GM12878 (cell line): ENCODE data around the gene GRB10. TPM values are rescaled to one million over a fixed set of nuclear protein-coding genes. Genes with fewer than 3 reads are reported as not detected.

Experiments
- ATAC-seq: fragments of 200-7000 bp; cut with Tn5 transposase; 3 replicates; pipeline ENCODE4 v1.9.1; 2020; ENCODE audit warnings: mild to moderate bottlenecking, moderate library complexity
- BruUV-seq: library from RNA; stranded (reverse); fragments of 400-500 nt; replicated peaks from 2 replicates; lab custom pipeline; 2021; lab: Mats Ljungman, UMichigan
- CTCF ChIA-PET: fragments of 300-600 bp; sonication (Branson Sonifier 250); formaldehyde crosslinking; extraction: SDS; loops from one replicate; lab custom pipeline; 2021; ENCODE audit warnings: inconsistent platforms; lab: Yijun Ruan, JAX
- POLR2A ChIA-PET: fragments of 350-600 bp; formaldehyde crosslinking; extraction: SDS; loops from one replicate; lab custom pipeline; 2021; ENCODE audit warnings: inconsistent platforms; lab: Charles Lee
- RAD21 ChIA-PET: fragments of 300-600 bp; sonication (Branson Sonifier 250); formaldehyde crosslinking; loops from one replicate; lab custom pipeline; 2023; ENCODE audit warnings: antibody characterized with exemption; ENCODE audit not compliant: unreplicated experiment; lab: Charles Lee
- SMC1A ChIA-PET: fragments of 300-600 bp; sonication (Branson Sonifier 250); formaldehyde crosslinking; loops from one replicate; lab custom pipeline; 2023; ENCODE audit not compliant: unreplicated experiment, uncharacterized antibody; lab: Charles Lee
- DNase-seq: peaks from one replicate; pipeline ENCODE4 v3.0.0-alpha.2; 2011; ENCODE audit warnings: low read depth, low spot score
- FAIRE-seq: peaks from 3 replicates; lab custom pipeline; 2011; peaks lifted over from hg19 to GRCh38; lab: Jason Lieb, UNC
- H2AFZ ChIP-seq: 2 replicates; pipeline ENCODE4 v1.6.0; 2011; ENCODE audit warnings: low read depth, low read length, control low read depth; ENCODE audit not compliant: control insufficient read depth
- H3K27ac ChIP-seq: 2 replicates; pipeline ENCODE4 v1.5.1; 2011; ENCODE audit warnings: control low read depth; ENCODE audit not compliant: control insufficient read depth, insufficient read depth
- H3K27me3 ChIP-seq, 2 experiments: replicated peaks in 1 of 2; 2 replicates each; pipeline versions ENCODE4 v1.6.0 to v1.6.1; 2011; ENCODE audit warnings: low read length in 1 of 2; ENCODE audit not compliant: control insufficient read depth in 2 of 2, insufficient read depth in 2 of 2
- H3K36me3 ChIP-seq, 2 experiments: 2 replicates each; pipeline ENCODE4 v1.5.1; 2011; ENCODE audit warnings: low read length in 1 of 2; ENCODE audit not compliant: control insufficient read depth in 2 of 2, insufficient read depth in 2 of 2
- H3K4me1 ChIP-seq: 2 replicates; pipeline ENCODE4 v1.6.1; 2011; ENCODE audit warnings: mild to moderate bottlenecking, low read length, moderate library complexity, mixed read lengths; ENCODE audit not compliant: control insufficient read depth, insufficient read depth
- H3K4me2 ChIP-seq: 2 replicates; pipeline ENCODE4 v1.6.0; 2011; ENCODE audit warnings: control low read depth; ENCODE audit not compliant: control insufficient read depth, insufficient read depth
- H3K4me3 ChIP-seq: fragments of 200-600 bp; sonication (generic); 2 replicates; pipeline ENCODE4 v1.5.1; 2016
- H3K79me2 ChIP-seq: 2 replicates; pipeline ENCODE4 v1.6.0; 2011; ENCODE audit warnings: low read length; ENCODE audit not compliant: control insufficient read depth, insufficient read depth
- H3K9ac ChIP-seq: 2 replicates; pipeline ENCODE4 v1.8.0; 2011; ENCODE audit warnings: low read length, control low read depth, mixed read lengths; ENCODE audit not compliant: control insufficient read depth, insufficient read depth
- H3K9me3 ChIP-seq: replicated peaks from 3 replicates; pipeline ENCODE4 v1.5.1; 2011; ENCODE audit warnings: mild to moderate bottlenecking, low read length; ENCODE audit not compliant: control insufficient read depth, insufficient read depth
- H4K20me1 ChIP-seq: 2 replicates; pipeline ENCODE4 v1.6.0; 2011; ENCODE audit not compliant: control insufficient read depth, insufficient read depth
- ASH2L ChIP-seq: fragments of 300-600, 200-600 bp; sonication (generic); IDR thresholded peaks from 2 replicates; pipeline ENCODE4 v1.6.1; 2017; ENCODE audit warnings: low read depth, mild to moderate bottlenecking, borderline replicate concordance
- EGR1 ChIP-seq, 2 experiments: IDR thresholded peaks; 1 replicate in 1 of 2; 2 replicates in 1 of 2; pipeline ENCODE4 v1.6.1; 2011 to 2012; ENCODE audit warnings: low read depth in 2 of 2, low read length in 2 of 2, borderline replicate concordance in 1 of 2, mild to moderate bottlenecking in 1 of 2, moderate library complexity in 1 of 2
- JUND ChIP-seq: IDR thresholded peaks from 2 replicates; pipeline ENCODE4 v1.6.1; 2012; ENCODE audit warnings: low read depth, mild to moderate bottlenecking, low read length, improper control_type of control experiment, moderate library complexity
- POLR2AphosphoS2 ChIP-seq: IDR thresholded peaks from 2 replicates; pipeline ENCODE4 v1.6.1; 2011; ENCODE audit warnings: low read depth, mild to moderate bottlenecking, low read length, improper control_type of control experiment, moderate library complexity
- POU2F2 ChIP-seq: IDR thresholded peaks from 3 replicates; pipeline ENCODE4 v1.6.1; 2011; ENCODE audit warnings: low read depth, mild to moderate bottlenecking, low read length, borderline replicate concordance
- WGBS: methylation state at CpG from one replicate; pipeline ENCODE4 v1.1.6; 2016; ENCODE audit warnings: low lambda C conversion rate; ENCODE audit not compliant: insufficient replicate concordance, insufficient coverage; ENCODE audit errors: missing lambda C conversion rate; 5-methylcytosine and 5-hydroxymethylcytosine counted together
- in situ Hi-C: fragments of 300-500 bp; cut with MboI; formaldehyde crosslinking; loops from 9 replicates; pipeline ENCODE4 v1.14.3; 2018; ENCODE audit warnings: mixed read lengths
- intact Hi-C: fragments of 100-400 bp; cut with micrococcal nuclease; formaldehyde crosslinking; loops from one replicate; pipeline ENCODE4 v1.14.2; 2022; ENCODE audit not compliant: unreplicated experiment
- polyA plus RNA-seq, 11 experiments: library from polyadenylated mRNA; depleted of rRNA in 4 of 11; unstranded in 6 of 11; stranded (reverse) in 5 of 11; fragments of >200 nt; fragmentation: Nextera tagmentation in 4 of 11; fragmentation: Illumina TruSeq in 1 of 11; extraction: Ambion mirVana in 4 of 11; extraction: Trizol in 1 of 11; gene quantifications; 1 replicate in 1 of 11; 2 replicates in 10 of 11; pipeline versions ENCODE4 v1.2.1 to v1.2.3, GENCODE V29; 2011 to 2016; ENCODE audit warnings: inconsistent platforms in 2 of 11, missing spikeins in 2 of 11, low read depth in 1 of 11
- total RNA-seq, 4 experiments: library from RNA; depleted of rRNA in 3 of 4; stranded (reverse); fragments of >200 nt in 3 of 4; fragmentation: Illumina TruSeq in 1 of 4; extraction: Trizol in 1 of 4; gene quantifications; 2 replicates each; pipeline versions ENCODE4 v1.2.1 to v1.2.3, GENCODE V29; 2013 to 2021
- TF ChIP-seq, protein P1 (sequence below): fragments of 450-650 bp; IDR thresholded peaks from 2 replicates; pipeline ENCODE4 v1.6.1; 2018; ENCODE audit warnings: mild to moderate bottlenecking, low read depth, moderate library complexity; ENCODE audit not compliant: partially characterized antibody

The GRB10 gene
- total and polyA plus RNA-seq, 10 of the 15 experiments (the other 5 are each of a cell fraction or from before 2014, with no cell fraction given), result 0.04 to 0.33 TPM; not detected in 8

DNA sequence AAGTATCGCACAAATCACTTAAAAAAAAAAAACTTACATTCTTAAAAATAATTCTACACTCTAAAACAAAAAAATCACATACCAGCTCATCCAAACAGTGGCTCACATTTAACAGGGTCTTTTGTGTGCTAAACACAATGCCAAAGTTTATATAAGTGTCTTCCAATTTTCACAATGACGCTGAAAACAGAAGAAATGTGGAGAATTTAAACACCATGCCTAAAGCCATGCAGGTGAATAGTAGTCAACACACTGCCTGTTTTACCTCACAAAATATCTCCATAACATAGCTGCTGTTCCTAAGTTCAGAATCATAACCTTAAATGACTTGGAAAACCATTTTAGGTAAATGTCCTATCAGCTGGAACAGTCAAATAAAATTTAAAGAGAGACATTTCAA lies 55.0 kb downstream of the GRB10 start:
- FAIRE-seq, result no peak

More for the DNA sequence above, 55.0 kb downstream of the GRB10 start:
- Histone ChIP-seq H3K4me1 (no peaks in the 10 kb centered on the region), H3K27ac (no peak overlapping the region), H3K27me3 (peaks cover 2 to 7% of the 10 kb centered on the region in 2 experiments; a peak in 2 of 4 replicates), H3K9me3 (no peaks in the 10 kb centered on the region), H3K79me2 (no peaks in the 10 kb centered on the region), H3K4me2 (no peak overlapping the region), H3K4me3 (no peak overlapping the region), H2AFZ (no peak overlapping the region), H3K36me3 (no peaks in the 10 kb centered on the region), H4K20me1 (no peaks in the 10 kb centered on the region), H3K9ac (no peak overlapping the region)
- ATAC-seq (no peak), DNase-seq (no peak)
- ChIA-PET SMC1A (no interaction called here), CTCF (no interaction called here), POLR2A (no interaction called here), RAD21 (no interaction called here)
- intact Hi-C loops (no loop called here), in situ Hi-C loops (no loop called here)
- BruUV-seq, result no TSS peak
- 39% methylated on average over 2 of the region's 2 CpGs for WGBS
- TF ChIP-seq JUND, result no peak
- TF ChIP-seq EGR1 (IDR thresholded peaks at IDR 0.05; ENCODE audit: borderline replicate concordance in 1 of 2, low read depth in 2 of 2, low read length in 2 of 2), result no peak
- TF ChIP-seq ASH2L, result no peak
- TF ChIP-seq POU2F2, result no peak
- TF ChIP-seq, protein P1, sequence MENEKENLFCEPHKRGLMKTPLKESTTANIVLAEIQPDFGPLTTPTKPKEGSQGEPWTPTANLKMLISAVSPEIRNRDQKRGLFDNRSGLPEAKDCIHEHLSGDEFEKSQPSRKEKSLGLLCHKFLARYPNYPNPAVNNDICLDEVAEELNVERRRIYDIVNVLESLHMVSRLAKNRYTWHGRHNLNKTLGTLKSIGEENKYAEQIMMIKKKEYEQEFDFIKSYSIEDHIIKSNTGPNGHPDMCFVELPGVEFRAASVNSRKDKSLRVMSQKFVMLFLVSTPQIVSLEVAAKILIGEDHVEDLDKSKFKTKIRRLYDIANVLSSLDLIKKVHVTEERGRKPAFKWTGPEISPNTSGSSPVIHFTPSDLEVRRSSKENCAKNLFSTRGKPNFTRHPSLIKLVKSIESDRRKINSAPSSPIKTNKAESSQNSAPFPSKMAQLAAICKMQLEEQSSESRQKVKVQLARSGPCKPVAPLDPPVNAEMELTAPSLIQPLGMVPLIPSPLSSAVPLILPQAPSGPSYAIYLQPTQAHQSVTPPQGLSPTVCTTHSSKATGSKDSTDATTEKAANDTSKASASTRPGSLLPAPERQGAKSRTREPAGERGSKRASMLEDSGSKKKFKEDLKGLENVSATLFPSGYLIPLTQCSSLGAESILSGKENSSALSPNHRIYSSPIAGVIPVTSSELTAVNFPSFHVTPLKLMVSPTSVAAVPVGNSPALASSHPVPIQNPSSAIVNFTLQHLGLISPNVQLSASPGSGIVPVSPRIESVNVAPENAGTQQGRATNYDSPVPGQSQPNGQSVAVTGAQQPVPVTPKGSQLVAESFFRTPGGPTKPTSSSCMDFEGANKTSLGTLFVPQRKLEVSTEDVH, result no peak
- TF ChIP-seq POLR2AphosphoS2, result no peak
